ENCODE measurements around the gene MIOX. TPM values are rescaled to one million over a fixed set of nuclear protein-coding genes. Genes with fewer than 3 reads are reported as not detected.
A peak's percentile ranks its signal among the peaks of the same experiment; 100 is the strongest.

The MIOX gene
- total RNA-seq, 2 experiments from 2014 or later, result 0.32 to 0.44 TPM

DNA sequence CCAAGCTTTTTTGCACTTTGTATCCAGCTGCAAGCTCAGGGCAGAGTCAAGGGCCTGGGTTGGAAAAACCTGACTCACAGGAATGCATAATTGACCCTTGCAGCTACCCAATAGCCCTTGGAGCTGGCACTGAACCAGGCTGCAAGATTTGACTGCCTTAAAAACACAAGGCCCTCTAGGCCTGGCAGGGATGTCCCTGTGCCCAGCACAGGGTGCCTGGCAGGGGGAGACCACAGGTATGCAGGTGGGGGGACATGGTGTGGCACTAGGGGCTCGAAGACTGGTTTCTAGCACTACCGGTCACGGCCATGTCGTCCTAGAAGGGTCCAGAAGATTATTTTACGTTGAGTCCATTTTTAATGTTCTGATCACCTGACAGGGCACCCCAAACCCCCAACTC, 42.0 kb upstream of the MIOX start:
- Mint-ChIP-seq H3K4me3 (no peak overlapping the region), H3K4me1 (peaks cover 10% of the 10 kb centered on the region), H3K9me3 (ENCODE audit: low read depth) (no peaks in the 10 kb centered on the region), H3K27ac (no peak overlapping the region), H3K36me3 (ENCODE audit: low read depth) (peaks cover 18% of the 10 kb centered on the region), H3K27me3 (no peaks in the 10 kb centered on the region)
- DNase-seq (no peak), ATAC-seq (no peak)
- CTCF ChIA-PET, result interaction anchor here (0.5 to 1.1 kb wide), 2 partner anchors 12 to 28 kb away, joined by 3 read pairs; no protein-coding TSS in a partner anchor
- POLR2A ChIA-PET, result no interaction called here
- intact Hi-C loops (cut with DNase I, micrococcal nuclease), result no loop called here

DNA sequence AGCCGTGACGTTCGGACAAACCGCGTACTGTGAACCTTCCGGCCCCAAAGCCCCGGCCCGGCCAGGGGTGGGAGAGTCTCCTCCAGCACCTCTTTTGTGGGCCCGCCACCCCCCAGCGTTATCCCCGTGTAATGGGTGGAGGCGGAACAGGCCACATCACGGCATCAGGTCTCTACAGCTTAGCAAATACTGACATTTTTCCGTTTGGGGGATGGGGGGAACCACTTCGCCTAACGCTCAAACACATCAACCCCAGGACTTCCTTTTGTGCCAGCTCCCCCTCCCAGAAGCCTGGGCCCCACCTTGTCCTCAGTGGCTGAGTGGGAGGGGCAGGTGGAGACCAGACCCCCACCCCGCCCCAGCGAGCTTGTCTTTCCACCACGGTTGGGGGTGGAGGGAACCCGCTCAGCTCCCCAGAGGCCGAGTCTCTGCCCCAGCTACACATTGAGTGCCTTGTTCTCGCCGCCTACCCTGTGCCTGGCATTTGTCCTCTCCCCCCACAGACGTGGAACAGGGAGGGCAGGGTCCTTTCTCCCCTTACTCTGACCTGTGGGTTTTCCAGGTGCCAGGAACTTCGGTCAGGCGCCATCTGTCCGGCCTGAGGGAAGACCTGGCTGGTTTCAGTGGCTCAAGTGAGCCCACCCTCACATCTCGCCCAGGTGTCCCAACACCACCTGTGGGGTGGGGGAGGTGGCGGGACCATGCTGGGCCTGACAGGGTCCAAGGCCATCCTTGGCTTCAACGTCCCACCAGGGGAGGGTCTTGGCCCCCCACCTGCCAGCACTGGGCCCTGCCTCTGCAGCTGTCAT, 41.4 kb upstream of the MIOX start:
- H3K27ac Mint-ChIP-seq, result peak overlapping the region; percentile 60
- no peak for DNase-seq
- H3K4me1 Mint-ChIP-seq, result peaks cover 10% of the 10 kb centered on the region
- H3K4me3 Mint-ChIP-seq, result no peak overlapping the region
- H3K36me3 Mint-ChIP-seq (ENCODE audit: low read depth), result peaks cover 20% of the 10 kb centered on the region
- H3K9me3 Mint-ChIP-seq (ENCODE audit: low read depth), result no peaks in the 10 kb centered on the region
- peak; percentile 30 for ATAC-seq
- POLR2A ChIA-PET, result no interaction called here
- intact Hi-C loops (cut with DNase I, micrococcal nuclease), result no loop called here
- CTCF ChIA-PET, result interaction anchor here (0.5 to 1.1 kb wide), 2 partner anchors 11 to 28 kb away, joined by 3 read pairs; no protein-coding TSS in a partner anchor
- no peaks in the 10 kb centered on the region for H3K27me3 Mint-ChIP-seq

DNA sequence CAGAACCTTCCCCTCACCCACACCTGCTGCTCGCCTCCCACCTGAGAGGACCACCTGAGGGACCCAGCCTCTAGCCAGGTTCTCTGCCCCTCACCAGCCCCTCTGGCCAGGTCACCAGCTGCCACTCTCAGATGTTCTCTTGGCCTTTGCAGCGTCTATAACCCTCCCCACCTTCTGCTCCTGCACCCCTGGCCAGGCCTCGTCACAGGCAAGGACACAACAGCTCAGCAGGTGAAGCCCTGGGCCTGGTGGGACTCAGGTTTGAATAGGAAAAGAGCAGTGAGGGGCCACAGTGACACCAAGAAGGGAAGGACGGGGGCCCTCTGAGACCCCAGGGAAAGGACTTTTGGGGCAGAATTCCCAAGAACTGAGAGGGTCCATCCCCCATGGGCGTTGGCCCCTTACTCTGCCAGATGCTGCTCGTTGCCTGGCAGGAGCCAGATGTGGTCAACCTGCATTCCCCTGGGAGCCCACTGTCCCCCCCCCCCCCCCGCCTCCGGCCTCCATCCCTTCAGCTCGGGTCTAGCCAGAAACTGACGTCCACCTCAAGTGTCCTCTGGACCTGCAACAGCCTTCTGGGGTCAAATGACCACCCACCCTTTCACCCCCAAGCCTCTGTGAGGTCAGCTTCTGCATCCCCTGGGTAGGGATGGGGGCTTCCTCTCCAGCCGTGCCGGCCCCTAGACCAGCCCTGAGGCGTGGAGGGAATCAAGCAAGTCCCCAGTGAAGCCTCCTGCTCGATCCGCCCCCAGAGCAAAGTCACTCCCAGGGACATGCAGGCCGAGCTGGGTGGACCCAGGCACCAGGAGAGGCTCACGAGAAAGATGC, 40.6 kb upstream of the MIOX start:
- intact Hi-C loops (cut with DNase I, micrococcal nuclease), result no loop called here
- Mint-ChIP-seq H3K4me1 (peaks cover 10% of the 10 kb centered on the region), H3K36me3 (ENCODE audit: low read depth) (peaks cover 22% of the 10 kb centered on the region), H3K4me3 (no peak overlapping the region), H3K9me3 (ENCODE audit: low read depth) (no peaks in the 10 kb centered on the region), H3K27ac (peak overlapping the region; percentile 19), H3K27me3 (no peaks in the 10 kb centered on the region)
- ChIA-PET POLR2A (no interaction called here), CTCF (interaction anchor here (1.1 kb wide), 1 partner anchor 27 kb away, joined by 3 read pairs; no protein-coding TSS in a partner anchor)
- DNase-seq (no peak), ATAC-seq (no peak)

DNA sequence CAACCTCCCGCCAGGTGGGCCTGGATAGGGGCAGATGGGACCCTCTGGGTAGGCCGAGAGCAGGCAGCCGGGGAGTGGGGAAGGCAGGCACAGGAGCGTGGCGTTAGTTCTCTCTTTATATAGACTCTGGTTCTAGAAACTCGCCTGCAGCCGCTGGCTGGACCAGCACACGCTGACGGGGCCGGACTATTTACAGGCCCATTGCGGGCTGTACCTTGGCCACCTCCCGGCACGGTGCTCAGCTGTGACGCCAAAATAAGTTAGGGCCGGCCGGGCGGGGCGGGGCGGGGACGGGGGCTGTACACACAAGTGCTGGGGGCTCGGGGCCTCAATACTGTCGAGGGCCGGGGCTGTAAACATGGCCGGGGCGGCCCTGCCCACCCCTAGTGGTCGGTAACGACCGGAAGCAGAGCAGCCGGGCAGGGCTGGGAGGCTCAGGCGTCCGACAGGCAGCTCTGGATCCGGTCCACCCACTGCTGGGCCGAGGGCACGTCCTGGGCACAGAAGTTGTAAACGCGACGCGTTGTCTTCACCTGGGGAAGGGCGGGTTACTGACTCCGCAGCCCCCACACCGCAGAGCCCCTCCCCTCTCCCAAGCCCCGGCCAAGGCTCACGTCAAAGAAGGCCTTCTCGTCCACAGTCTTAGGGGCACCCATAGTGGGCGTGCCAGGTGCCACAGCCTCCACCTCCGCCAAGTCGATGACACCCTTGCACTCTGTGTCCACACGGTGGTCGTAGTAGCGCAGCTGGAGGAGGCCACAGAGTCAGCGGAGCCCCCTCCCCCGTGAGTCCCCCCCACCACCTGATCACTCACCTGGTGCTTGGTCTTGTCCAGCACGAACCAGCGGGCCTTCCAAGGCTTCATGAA, 39.7 kb upstream of the MIOX start:
- DNase-seq (no peak), ATAC-seq (no peak)
- Mint-ChIP-seq H3K4me1 (peaks cover 10% of the 10 kb centered on the region), H3K4me3 (no peak overlapping the region), H3K27ac (no peak overlapping the region), H3K27me3 (no peaks in the 10 kb centered on the region), H3K36me3 (ENCODE audit: low read depth) (peaks cover 25% of the 10 kb centered on the region), H3K9me3 (ENCODE audit: low read depth) (no peaks in the 10 kb centered on the region)
- CTCF ChIA-PET, result no interaction called here
- POLR2A ChIA-PET, result no interaction called here
- intact Hi-C loops (cut with DNase I, micrococcal nuclease), result no loop called here

DNA sequence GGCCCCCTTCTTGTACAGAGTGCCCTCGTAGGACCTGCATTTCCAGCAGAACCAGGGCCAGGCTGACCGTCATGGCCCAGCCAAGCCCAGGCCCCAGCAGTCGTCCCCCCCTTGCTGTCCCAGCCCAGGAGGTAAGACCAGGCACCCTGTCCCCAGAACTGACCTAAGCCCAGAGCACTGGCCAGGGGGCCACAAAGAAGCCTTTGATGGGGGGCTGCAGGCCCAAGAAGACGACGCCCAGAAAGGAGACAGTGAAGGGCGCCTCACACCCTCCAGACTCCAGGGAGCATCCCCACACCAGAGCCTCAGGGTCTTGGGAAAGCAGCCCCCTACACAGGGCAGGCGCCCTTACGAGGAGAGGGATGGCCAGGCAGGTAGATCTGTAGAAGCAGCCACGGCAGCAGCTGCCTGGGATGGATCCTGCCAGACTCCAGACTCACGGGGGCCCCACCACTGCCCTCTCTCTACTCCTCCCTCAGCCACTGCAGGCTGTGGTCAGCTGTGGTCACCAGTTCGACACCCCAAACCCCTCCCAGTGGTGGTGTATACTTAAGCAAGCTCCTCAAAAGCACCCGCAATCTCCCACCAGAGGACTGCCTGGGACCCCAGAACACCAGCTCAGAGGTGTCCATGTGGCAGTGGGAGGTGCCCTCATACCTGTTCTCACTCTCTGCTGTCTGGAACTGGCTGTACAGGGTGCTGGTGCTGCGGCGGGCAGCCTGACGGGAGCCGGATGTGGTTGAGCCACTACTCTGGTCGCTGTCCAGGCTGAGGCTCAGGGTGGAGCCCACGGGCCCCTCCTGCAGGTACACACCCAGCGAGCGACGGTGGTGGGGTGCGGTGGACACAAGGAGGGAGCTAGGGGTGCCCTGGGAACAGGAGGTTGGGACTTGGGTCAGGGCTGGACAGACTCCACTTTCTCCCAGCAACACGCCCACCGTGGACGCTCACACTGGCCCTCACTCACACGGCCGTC, 38.8 kb upstream of the MIOX start:
- no peak overlapping the region for H3K4me3 Mint-ChIP-seq
- H3K4me1 Mint-ChIP-seq, result peaks cover 12% of the 10 kb centered on the region
- no peaks in the 10 kb centered on the region for H3K27me3 Mint-ChIP-seq
- intact Hi-C loops (cut with DNase I, micrococcal nuclease), result no loop called here
- CTCF ChIA-PET, result no interaction called here
- no peak overlapping the region for H3K27ac Mint-ChIP-seq
- DNase-seq (no peak), ATAC-seq (no peak)
- H3K9me3 Mint-ChIP-seq (ENCODE audit: low read depth), result no peaks in the 10 kb centered on the region
- H3K36me3 Mint-ChIP-seq (ENCODE audit: low read depth), result peaks cover 28% of the 10 kb centered on the region
- POLR2A ChIA-PET, result no interaction called here

DNA sequence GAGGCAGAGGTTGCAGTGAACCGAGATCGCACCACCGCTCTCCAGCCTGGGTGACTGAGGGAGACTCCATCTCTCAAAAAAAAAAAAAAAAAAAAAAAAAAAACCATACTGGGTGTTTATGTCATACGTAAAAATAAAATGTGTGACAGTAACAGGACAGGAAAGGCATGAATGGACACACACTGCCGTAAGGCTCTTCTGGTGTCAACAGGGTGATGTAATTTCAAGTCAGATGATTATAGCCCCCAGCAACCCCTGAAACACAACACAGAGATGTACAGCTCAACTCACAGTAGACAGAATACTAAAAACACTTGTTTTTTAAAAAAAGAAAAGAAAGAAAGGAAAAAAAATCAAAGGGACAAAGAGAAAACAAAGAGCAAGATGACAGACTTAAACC, 34.0 kb upstream of the MIOX start:
- H3K9me3 Mint-ChIP-seq (ENCODE audit: low read depth), result no peaks in the 10 kb centered on the region

DNA sequence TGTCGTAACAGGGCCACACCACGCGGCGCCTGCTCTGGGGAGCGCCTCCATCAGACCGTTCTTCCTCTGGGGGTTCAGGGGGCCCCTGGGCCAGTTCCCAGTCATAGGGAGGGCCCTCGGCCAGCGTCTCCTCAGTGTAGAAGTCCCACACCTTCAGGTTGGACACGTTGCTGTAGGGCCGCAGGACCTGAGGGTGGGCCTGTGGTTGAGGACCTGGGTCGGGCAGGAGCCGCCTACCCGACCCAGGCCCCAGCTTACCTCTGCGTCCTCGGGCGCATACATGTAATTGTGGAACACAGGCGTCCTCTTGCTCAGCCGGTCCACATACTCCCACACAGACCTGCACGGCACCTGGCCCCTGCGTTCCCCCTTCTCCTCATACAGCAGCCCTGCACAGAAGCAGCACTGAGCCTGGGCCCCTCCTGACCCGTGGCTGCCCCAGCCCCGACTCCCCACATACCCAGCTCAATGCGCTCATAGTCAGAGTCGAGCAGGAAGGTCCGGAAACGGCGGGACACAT, 32.0 kb upstream of the MIOX start:
- Mint-ChIP-seq H3K27ac (no peak overlapping the region), H3K27me3 (no peaks in the 10 kb centered on the region), H3K36me3 (ENCODE audit: low read depth) (peaks cover 30% of the 10 kb centered on the region), H3K4me3 (no peak overlapping the region), H3K9me3 (ENCODE audit: low read depth) (no peaks in the 10 kb centered on the region), H3K4me1 (peaks cover 11% of the 10 kb centered on the region)
- ATAC-seq (no peak), DNase-seq (no peak)
- intact Hi-C loops (cut with DNase I, micrococcal nuclease), result loop anchor here (5.0 to 10.0 kb wide), 2 partner anchors 43 to 50 kb away; partner anchors contain the start of genes LMF2 (in 1 of the 2) and NCAPH2 (in 1 of the 2)
- CTCF ChIA-PET, result interaction anchor here (0.7 kb wide), 1 partner anchor 12 kb away, joined by 3 read pairs; no protein-coding TSS in a partner anchor
- POLR2A ChIA-PET, result interaction anchor here (0.6 to 1.0 kb wide), 2 partner anchors 12 to 219 kb away, joined by 3 to 13 read pairs; no protein-coding TSS in a partner anchor

More for the DNA sequence above, 34.0 kb upstream of the MIOX start:
- Mint-ChIP-seq H3K27me3 (no peaks in the 10 kb centered on the region), H3K27ac (peak overlapping the region; percentile 48), H3K4me3 (no peak overlapping the region), H3K36me3 (ENCODE audit: low read depth) (peaks cover 30% of the 10 kb centered on the region), H3K4me1 (peaks cover 11% of the 10 kb centered on the region)
- intact Hi-C loops (cut with DNase I, micrococcal nuclease), result loop anchor here (5.0 to 10.0 kb wide), 2 partner anchors 45 to 52 kb away; partner anchors contain the start of genes LMF2 (in 1 of the 2) and NCAPH2 (in 1 of the 2)
- POLR2A ChIA-PET, result interaction anchor here (0.6 kb wide), 1 partner anchor 14 kb away, joined by 3 read pairs; no protein-coding TSS in a partner anchor
- DNase-seq (no peak), ATAC-seq (no peak)
- CTCF ChIA-PET, result interaction anchor here (1.2 kb wide), 1 partner anchor 20 kb away, joined by 3 read pairs; no protein-coding TSS in a partner anchor

DNA sequence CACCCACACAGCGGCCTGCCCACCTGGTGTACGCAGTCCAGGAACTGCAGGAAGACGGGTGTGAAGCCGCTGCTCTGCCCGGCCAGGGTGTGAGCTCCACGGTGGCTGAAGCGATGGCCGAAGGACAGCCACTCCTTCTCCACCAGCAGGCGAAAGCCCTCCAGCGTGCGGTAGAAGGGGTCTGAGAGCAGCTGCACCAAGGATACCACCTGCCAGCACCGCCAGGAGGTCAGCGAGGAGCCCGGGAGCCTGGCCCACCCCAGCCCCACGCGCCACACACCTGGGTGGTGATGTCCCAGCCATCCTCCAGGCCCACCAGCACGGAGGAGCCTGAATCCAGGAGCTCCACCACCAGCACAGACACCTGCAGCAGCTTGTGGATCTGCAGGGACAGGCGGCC, 31.5 kb upstream of the MIOX start:
- no peaks in the 10 kb centered on the region for H3K27me3 Mint-ChIP-seq
- no peaks in the 10 kb centered on the region for H3K9me3 Mint-ChIP-seq (ENCODE audit: low read depth)
- H3K4me1 Mint-ChIP-seq, result peaks cover 11% of the 10 kb centered on the region
- H3K4me3 Mint-ChIP-seq, result no peak overlapping the region
- POLR2A ChIA-PET, result no interaction called here
- peaks cover 29% of the 10 kb centered on the region for H3K36me3 Mint-ChIP-seq (ENCODE audit: low read depth)
- no peak overlapping the region for H3K27ac Mint-ChIP-seq
- CTCF ChIA-PET, result interaction anchor here (1.7 kb wide), 1 partner anchor 70 kb away, joined by 4 read pairs; the partner anchor contains the start of gene SCO2
- ATAC-seq (no peak), DNase-seq (no peak)
- intact Hi-C loops (cut with DNase I, micrococcal nuclease), result loop anchor here in 1 of 2 experiments (10.0 kb wide), 1 partner anchor 50 kb away; the partner anchor contains the start of genes LMF2 and NCAPH2

DNA sequence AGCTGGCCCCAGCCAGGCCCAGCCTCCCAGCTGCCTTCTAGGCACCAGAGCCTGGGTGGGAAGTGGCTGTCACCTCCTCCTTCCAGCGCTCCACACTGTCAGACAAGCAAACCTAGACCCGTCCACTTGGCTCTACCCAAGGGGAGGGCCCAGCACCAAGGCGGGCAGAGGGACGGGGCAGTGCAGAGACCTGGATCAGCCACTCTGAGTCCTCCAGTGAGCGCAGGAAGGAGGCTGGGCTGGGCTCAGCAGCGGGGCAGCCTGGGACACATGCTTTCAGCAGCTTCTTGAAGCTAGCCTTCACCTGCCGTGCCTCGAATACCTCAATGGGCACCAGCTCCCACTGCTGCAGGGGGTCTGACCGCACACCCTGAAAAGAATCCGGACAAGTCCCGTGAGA, 30.6 kb upstream of the MIOX start:
- no peaks in the 10 kb centered on the region for H3K27me3 Mint-ChIP-seq
- peaks cover 11% of the 10 kb centered on the region for H3K4me1 Mint-ChIP-seq
- ChIA-PET POLR2A (no interaction called here), CTCF (interaction anchor here (1.7 kb wide), 1 partner anchor 70 kb away, joined by 4 read pairs; the partner anchor contains the start of gene SCO2)
- DNase-seq, result no peak
- H3K4me3 Mint-ChIP-seq, result no peak overlapping the region
- no peaks in the 10 kb centered on the region for H3K9me3 Mint-ChIP-seq (ENCODE audit: low read depth)
- H3K36me3 Mint-ChIP-seq (ENCODE audit: low read depth), result peaks cover 34% of the 10 kb centered on the region
- intact Hi-C loops (cut with DNase I, micrococcal nuclease), result loop anchor here in 1 of 2 experiments (10.0 kb wide), 1 partner anchor 49 kb away; the partner anchor contains the start of genes LMF2 and NCAPH2
- no peak for ATAC-seq
- H3K27ac Mint-ChIP-seq, result no peak overlapping the region
